ENCODE data around the gene PBRM1. TPM values are rescaled to one million over a fixed set of nuclear protein-coding genes. Genes with fewer than 3 reads are reported as not detected.
"Not testable (repeated sequence)": the region's sequence is repeated elsewhere in the genome, so short reads cannot be mapped to it uniquely, and the experiment has no call there.

PBRM1 gene
- 10 to 100 TPM; 55.6 to 67.0 (median 64.2) TPM for polyA plus RNA-seq (ENCODE audit: insufficient read length in 4 of 4)

DNA sequence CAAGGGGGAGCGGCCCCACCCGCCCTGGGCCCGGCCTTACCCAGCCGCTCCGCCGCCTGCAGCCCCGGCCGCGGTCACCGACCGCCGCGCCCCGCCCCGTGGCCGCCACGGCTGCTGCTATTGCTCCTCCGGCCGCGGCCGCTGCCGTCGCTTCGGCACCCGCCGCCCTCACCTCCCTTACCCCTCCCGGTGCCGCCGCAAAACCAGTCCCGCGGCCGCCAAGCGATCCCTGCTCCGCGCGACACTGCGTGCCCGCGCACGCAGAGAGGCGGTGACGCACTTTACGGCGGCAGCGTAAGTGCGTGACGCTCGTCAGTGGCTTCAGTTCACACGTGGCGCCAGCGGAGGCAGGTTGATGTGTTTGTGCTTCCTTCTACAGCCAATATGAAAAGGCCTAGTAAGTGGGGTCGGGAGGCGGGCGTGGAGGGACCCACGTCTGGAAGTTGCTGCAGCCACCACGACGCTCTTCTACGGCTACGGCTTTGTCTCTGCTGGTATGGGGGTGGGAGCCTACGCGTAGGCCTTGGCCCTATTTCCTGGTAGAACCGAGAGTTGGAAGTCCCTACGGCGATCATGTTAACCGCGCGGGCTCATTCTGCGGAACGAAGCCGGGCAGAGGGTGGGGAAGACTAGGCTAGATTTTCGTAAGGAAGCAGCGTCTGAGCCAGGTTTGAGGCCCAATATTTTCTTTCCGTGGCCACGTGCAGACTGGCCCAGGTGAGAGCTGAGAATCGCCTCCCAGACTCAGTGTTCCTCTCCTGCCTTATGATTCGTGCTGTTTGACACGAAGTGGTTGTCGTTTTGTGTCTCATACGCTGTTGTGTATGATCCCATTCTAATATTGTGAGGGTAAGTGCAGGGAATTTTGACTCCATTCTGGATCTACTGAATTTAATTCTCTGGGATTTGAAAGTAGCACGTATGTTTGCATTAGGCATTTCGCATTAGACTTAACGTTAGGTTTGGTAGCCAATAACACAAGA, at the start of gene PBRM1, which contains the start of gene GNL3:
TSS of gene PBRM1 (minus strand) at position 205 of the 983 bp plus-strand sequence.
TSS of gene GNL3 (plus strand) at position 324 of the 983 bp plus-strand sequence. CDS start at position 385, 61 bp downstream.
- DNase-seq (ENCODE audit: low read depth in 4 of 4, low spot score in 3 of 4): peak; percentile 84 to 90 (median 88)

DNA sequence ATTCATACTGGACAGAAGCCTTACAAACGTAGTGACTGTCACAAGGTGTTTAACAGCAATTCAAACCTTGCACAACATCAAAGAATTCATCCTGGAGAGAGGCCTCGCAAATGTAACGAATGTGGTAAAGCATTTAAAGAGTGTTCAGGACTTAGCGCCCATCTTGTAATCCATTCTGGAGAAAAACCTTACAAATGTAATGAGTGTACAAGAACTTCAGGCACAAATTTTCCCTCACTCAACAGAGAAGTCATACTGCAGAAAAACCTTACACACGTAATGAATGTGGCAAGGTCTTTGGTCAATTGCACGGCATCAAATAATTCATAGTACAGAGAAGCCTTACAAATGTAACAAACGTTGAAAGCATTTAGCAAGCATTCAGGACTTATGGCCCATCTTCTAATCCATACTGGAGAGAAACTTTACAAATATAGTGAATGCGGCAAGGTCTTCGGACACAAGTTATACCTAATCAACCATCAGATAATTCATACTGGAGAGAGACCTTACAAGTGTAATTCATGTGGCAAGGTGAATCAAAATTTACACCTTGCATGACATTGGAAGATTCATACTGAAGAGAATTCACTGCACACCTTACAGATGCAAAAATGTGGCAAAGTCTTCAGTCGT, 47.7 kb upstream of the PBRM1 start:
- DNase-seq (ENCODE audit: low read depth in 4 of 4, low spot score in 3 of 4): no peak

DNA sequence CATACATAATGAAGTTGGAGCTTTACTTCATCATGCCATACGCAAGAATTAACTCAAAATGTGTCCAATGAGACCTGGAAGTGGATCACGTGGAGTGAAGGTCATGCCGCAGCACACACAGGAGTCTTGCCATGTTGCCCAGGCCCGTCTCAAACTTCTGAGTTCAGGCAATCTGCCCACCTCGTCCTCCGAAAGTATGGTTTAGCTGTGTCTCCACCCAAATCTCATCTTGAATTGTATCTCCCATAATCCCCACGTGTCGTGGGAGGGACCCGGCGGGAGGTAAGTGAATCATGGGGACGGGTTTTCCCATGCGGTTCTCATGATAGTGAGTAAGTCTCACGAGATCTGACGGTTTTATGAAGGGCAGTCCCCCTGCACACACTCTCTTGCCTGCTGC, 45.9 kb upstream of the PBRM1 start:
- DNase-seq (ENCODE audit: low read depth in 4 of 4, low spot score in 3 of 4): no peak

DNA sequence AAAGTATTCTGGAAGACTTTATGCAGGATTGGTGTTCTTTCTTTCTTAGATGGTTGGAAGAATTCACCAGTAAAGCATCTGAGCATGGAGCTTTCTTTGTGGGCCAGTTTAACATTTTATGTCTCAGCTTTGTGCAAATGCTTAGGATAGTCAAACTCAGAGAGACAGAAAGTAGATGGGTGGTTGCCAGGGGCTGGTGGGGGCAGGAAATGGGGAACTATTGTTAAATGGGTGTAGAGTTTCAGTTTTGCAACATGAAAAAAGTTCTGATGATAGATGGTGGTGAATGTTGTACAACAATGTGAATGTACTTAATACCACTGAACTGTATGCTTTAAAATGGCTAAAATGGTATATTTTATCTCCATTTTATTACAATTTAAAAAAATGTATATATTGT, 45.0 kb upstream of the PBRM1 start:
- DNase-seq (ENCODE audit: low read depth in 4 of 4, low spot score in 3 of 4): no peak

DNA sequence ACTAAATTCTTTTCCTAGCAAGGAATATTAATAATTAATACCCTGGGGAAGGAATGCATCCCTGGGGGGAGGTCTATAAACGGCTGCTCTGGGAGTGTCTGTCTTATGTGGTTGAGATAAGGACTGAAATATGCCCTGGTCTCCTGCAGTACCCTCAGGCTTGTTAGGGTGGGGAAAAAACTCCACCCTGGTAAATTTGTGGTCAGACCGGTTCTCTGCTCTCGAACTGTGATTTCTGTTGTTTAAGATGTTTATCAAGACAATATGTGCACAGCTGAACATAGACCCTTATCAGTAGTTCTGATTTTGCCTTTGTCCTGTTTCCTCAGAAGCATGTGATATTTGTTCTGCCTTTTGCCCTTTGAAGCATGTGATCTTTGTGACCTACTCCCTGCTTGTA, 43.0 kb upstream of the PBRM1 start:
- DNase-seq (ENCODE audit: low read depth in 4 of 4, low spot score in 3 of 4): not testable (repeated sequence)

DNA sequence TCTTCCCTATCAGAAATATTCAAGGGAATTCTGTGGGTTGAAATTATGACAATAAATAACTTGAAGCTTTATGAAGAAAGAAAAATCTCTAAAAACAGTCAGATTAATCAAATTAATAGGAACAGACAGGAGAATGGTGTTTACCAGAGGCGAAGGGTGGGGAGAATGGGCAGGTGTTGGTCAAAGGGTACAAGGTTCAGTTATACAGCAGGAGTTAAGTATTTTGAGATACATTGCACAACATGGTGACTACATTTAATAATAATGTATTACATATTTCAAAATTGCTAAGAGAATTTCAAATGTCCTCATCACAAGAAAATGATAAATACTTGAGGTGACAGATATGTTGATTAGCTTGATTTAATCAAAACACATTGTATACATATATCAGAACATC, 38.8 kb upstream of the PBRM1 start:
- DNase-seq (ENCODE audit: low read depth in 4 of 4, low spot score in 3 of 4): no peak

DNA sequence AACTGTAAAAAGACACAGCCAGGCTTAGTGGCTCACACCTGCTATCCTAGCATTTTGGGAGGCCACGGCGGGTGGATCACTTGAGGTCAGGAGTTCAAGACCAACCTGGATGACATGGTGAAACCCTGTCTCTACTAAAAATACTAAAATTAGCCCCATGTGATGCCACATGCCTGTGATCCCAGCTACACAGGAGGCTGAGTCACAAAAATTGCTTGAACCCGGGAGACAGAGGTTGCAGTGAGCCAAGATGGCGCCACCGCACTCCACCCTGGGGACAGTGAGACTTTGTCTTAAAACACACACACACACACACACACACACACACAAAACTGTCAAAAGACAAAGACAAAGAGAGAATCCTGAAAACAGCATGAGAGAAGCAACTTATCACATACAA, 38.2 kb upstream of the PBRM1 start:
- no peak for DNase-seq (ENCODE audit: low read depth in 4 of 4, low spot score in 3 of 4)

DNA sequence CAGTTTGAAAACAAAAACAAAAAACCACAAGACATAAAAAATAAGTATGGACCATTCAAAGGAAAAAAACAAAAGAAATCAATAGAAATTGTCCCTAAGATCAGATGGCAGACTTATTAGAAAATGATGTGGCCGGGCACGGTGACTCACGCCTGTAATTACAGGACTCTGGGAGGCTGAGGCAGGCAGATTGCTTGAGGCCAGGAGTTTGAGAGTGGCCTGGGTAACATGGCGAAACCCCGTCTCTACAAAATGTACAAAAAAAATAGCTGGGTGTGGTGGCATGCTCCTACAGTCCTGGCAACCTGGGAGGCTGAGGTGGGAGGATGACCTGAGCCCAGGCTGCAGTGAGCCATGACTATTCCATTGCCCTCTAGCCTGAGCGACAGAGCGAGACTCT, 36.8 kb upstream of the PBRM1 start:
- DNase-seq (ENCODE audit: low read depth in 4 of 4, low spot score in 3 of 4): no peak

DNA sequence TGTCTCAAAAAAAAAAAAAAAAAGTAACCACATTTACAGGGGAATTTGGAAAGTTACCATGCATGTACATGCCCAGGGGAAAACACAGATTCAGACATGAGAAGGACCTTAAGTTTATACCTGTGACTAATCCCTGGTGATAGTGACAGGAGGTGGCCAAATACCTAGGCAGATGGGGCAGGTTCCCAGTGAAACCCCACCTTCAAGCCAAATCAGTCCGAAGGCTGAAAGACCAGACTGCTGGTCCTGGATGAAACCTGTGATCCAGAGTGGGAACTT, 36.0 kb upstream of the PBRM1 start:
- no peak for DNase-seq (ENCODE audit: low read depth in 4 of 4, low spot score in 3 of 4)

DNA sequence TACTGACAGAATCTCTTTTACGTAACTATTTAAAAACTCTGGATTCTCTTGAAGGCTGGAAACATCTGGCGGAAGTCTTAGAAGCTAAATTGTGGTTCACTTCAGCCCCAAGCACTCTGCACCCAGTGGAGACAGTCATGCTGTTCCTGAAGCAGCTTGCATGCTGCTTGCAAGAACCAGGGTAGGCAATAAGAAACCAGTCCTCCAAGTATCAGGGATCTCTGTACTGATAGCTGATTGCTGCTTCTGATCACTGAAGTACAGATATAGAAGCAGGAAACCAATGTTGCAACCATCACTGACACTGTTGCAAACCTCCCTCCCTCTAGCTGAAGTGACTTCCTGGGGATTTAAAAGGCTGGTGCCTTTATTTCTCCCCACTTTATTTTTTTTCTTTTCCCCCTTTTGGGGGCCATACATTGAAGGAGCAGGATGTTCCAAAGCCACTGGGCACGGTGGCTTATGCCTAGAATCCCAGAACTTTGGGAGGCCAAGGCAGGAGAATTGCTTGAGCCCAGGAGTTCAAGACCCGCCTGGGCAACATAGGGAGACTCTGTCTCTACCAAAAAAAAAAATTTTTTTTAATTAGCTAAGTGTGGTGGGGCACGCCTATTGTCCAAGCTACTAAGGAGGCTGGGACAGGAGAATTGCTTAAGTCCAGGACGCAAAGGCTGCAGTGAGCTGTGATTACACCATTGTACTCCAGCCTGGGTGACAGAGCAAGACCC, 35.5 kb upstream of the PBRM1 start:
- no peak for DNase-seq (ENCODE audit: low read depth in 4 of 4, low spot score in 3 of 4)

DNA sequence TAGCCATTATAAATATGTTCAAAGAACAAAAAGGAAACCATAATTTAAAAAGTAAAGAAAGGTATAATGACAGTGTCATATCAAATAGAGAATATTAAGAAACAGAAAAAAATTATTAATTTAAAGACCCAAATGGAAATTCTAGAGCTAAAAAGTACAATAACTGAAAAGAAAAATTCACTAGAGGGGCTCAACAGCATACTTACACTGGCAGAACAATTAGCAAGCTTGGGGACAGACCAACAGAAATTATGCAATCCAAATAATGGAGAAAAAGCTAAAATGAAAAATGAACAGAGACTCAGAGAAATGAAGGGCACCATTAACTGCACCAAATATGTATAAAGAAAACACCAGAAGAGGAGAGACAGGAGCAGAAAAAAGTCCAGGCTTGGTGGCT, 33.9 kb upstream of the PBRM1 start:
- no peak for DNase-seq (ENCODE audit: low read depth in 4 of 4, low spot score in 3 of 4)

DNA sequence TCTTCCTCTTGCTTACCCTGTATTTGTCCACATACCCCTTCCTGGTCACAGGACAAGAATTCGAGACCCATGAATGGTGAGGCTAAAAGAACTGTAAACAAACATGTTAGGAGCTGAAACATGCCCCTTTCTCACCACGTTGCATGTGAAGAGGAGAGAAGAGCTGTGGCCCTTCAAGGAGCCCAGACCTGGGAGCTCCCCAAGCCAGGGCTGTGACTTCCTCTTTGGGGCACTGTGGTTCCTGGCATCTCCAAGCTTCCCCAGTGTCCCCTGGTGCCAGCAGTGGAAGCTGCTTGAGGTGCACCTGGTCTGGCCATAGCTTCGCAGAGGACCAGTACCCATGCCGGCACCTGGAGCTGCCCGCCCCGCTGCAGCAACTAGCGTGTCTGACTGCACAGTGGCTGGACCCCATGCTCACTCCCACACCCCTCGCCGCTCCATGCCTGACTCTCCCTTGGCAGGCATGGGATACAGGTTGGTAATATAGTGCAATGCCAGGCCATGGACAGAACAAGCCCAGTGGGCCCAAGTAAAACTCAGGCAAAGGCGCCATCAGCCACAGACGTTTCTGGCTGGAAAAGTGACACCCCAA, 30.1 kb upstream of the PBRM1 start:
- no peak for DNase-seq (ENCODE audit: low read depth in 4 of 4, low spot score in 3 of 4)

DNA sequence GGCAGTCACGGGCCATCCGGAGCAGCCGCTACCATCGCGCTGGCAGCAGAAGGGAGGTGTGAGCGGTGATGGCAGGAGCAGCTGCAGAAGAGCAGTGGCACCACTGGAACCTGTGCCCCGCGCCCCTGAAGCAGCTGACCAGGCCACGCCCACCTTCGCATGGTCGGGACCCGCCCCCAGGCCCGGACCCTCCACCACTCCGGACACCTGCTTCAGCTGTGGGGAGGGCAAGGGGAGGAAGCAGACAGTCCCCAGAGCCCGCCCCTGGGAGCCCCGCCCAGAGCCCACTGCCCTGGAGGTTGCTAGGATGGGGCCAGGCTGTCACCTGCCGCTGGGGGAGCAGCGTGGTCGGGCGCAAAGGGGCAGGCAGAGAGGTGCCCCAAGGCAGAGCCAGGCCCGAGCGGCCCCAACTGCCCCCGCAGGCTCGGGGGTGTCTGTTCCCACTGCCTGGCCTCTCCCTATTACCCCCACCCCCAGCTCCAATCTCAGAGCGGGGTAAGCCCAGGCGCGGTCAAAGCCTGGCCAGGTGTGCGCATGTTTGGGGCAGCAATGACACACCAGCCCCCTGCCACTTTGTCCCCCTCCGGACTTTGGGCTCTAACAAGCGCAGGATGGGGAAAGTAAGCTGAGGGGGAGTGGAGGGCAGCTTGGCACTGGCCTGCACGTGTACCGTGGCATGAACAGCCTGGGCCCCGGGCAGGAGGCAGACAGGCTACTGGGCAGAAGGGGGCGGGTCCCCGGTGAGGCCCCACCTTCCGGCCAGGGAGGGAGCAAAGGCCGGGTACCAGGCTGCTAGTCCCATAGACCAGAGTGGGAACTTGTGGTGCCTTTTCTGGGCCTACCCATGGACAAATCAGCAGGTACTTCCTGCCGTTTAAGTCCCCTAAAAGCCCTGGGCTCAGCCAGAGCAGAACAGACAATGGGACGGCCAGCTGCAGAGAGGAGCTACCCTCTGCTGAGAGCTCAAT, 28.9 kb upstream of the PBRM1 start:
- DNase-seq (ENCODE audit: low read depth in 4 of 4, low spot score in 3 of 4): peak in 1 of 4 donors; percentile 14

DNA sequence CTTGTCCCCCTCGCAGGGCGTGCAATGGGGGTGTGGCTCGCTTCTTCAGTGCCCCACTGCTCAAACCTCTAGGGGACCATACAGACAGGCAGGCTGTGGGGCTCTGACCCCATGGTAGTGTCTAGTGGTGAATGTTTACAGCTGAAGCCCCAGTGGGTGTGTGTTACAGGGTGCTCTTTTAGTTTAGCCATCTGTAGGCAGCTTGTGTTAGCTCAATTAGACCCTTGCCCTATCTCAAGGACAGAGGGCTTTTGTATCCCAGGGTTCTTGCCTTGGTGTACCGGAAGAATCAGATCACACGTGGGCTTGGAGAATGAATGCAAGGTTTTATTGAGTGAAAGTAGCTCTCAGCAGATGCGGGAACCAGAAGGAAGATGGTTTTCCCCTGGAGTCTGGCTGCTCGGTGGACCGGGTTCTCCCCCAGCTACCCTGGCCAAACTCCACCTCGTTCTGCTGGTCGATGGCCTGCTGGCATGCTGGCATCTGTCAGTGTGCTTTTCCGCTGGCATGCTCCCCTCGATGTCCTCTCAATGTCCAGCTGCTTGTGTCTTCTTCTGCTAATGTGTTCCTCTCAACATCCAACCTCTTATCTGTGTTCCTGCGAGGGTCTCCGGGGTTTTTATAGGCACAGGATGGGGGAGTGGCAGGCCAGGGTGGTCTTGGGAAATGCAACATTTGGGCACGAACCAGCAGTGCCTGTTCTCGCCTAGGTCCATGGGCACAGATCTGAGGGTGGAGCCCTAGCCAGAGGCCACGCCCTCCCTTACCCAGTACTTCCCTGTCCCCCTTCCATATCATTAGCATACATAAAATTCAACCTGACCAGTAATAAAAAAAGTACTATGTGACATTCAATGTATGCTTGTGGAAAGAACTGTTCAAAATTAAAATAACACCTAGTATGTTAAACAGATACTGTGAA, 26.8 kb upstream of the PBRM1 start:
- DNase-seq (ENCODE audit: low read depth in 4 of 4, low spot score in 3 of 4): no peak

DNA sequence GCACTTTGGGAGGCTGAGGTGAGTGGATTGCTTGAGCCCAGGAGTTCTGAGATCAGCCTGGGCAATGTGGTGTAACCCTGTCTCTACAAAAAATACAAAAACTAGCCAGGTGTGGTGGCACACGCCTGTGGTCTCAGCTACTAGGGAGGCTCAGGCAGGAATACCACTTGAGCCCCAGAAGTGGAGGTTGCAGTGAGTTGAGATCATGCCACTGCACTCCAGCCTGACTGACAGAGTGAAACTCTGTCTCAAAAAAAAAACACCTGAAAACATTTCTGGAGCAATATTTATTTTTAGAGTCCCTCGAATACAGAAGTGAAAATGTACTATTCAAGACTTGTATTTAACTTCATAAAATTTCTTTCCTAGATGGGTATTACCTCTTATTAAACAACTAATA, 24.8 kb upstream of the PBRM1 start:
- no peak for DNase-seq (ENCODE audit: low read depth in 4 of 4, low spot score in 3 of 4)

DNA sequence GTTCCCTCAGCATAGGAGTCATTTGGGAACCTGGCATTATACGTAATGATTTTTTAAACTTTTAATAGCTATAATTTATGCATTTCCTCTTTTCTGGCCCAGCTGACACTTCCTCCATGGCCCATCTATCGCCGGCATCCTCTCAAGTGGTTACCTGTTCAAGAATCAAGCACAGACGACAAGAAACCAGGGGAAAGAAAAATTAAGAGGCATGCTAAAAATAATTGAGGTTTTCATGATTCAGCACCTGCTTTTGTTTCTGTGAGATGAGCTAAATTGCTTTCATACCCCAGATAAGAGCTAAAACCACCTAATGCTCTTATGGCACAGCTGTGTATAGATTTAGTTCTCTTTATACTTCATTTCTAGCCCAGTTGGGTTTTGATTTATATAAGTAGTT, 21.9 kb upstream of the PBRM1 start:
- no peak for DNase-seq (ENCODE audit: low read depth in 4 of 4, low spot score in 3 of 4)

DNA sequence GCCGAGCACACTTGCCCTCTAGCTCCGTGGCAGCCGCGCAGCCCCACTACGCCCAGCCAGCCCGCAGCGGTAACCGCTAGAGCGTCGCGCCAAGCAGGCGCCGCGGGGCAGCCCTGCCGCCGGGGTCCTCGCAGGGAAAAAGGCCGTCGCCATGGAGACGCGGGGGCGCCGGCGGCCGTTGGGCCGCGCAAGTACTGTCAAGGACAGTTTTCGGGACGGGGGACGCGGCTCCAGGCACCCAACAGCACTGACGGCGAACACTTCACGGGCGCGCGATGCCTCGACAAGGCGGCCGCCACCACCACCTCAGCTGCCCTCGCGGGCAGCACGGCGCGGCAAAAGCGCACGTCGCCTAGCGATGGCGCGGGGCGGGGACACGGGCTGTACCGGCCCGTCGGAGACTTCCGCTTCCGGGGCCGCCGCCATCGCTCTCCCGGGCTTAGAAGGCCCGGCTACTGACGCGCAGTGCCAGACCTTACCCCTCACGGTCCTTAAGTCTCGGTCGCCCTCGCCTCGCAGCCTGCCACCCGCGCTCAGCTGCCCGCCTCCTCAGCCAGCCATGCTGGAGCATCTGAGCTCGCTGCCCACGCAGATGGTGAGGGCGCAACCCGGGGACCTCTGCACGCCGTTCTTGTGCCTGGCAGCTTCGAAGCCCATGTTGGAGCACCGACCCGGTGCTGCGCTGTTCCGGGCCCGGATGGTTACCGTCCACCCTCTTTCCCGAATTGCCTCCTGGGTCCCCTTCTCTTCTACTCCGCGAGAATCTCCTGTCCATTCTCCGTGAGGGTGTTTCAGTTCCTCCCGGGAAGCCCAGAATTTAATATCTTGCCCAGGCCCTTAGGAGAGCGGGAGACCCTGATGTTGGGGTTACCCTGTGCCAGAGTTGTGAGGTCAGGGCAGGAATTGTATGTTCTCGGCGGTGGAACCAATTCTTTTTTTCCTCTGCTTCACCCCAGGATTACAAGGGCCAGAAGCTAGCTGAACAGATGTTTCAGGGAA, 20.3 kb upstream of the PBRM1 start, which contains the start of the genes GLT8D1 and SPCS1:
TSS of gene GLT8D1 (minus strand) at position 104 of the 999 bp plus-strand sequence. CDS start 5,331 bp downstream, outside the sequence.
TSS of gene SPCS1 (plus strand) at position 419 of the 999 bp plus-strand sequence. CDS start at position 560, 141 bp downstream.
- DNase-seq (ENCODE audit: low read depth in 4 of 4, low spot score in 3 of 4): peak; percentile 77 to 96 (median 78)
